GM23338 (cell line): ENCODE data around the gene EVX2. TPM values are rescaled to one million over a fixed set of nuclear protein-coding genes. Genes with fewer than 3 reads are reported as not detected.

Experiments used
- ATAC-seq: fragments of 200-7000 bp; cut with Tn5 transposase; 3 replicates; pipeline ENCODE4 v1.9.1; 2020
- DNase-seq: peaks from one replicate; pipeline ENCODE4 v3.0.0-alpha.2; 2015; ENCODE audit warnings: low spot score
- H2AFZ ChIP-seq: fragments of 200-600 bp; sonication (generic); 2 replicates; pipeline ENCODE4 v1.8.0; 2016; ENCODE audit warnings: antibody characterized with exemption, mild to moderate bottlenecking, moderate library complexity
- H3F3A ChIP-seq: fragments of 200-600 bp; sonication (generic); replicated peaks from 2 replicates; pipeline ENCODE4 v1.8.0; 2017; ENCODE audit warnings: antibody characterized with exemption, mixed run types, low read depth
- H3K27ac ChIP-seq: fragments of 200-600 bp; sonication (generic); 2 replicates; pipeline ENCODE4 v1.6.1; 2016; ENCODE audit warnings: low read depth
- H3K27me3 ChIP-seq: fragments of 200-600 bp; sonication (generic); 2 replicates; pipeline ENCODE4 v1.8.0; 2016; ENCODE audit warnings: mild to moderate bottlenecking, mixed run types, moderate library complexity; ENCODE audit not compliant: insufficient read depth
- H3K36me3 ChIP-seq: fragments of 200-600 bp; sonication (generic); 2 replicates; pipeline ENCODE4 v1.8.0; 2016; ENCODE audit warnings: mild to moderate bottlenecking; ENCODE audit not compliant: insufficient read depth
- H3K4me1 ChIP-seq: fragments of 200-600 bp; sonication (generic); 2 replicates; pipeline ENCODE4 v1.8.0; 2016; ENCODE audit warnings: mild to moderate bottlenecking, moderate library complexity; ENCODE audit not compliant: insufficient read depth
- H3K4me2 ChIP-seq: fragments of 200-600 bp; sonication (generic); 2 replicates; pipeline ENCODE4 v1.7.1; 2017; ENCODE audit warnings: mixed run types
- H3K4me3 ChIP-seq: fragments of 200-600 bp; sonication (generic); 2 replicates; pipeline ENCODE4 v1.6.1; 2016; ENCODE audit warnings: mixed run types
- H3K79me2 ChIP-seq: fragments of 200-600 bp; sonication (generic); replicated peaks from 2 replicates; pipeline ENCODE4 v1.8.0; 2017; ENCODE audit warnings: mild to moderate bottlenecking; ENCODE audit not compliant: insufficient read depth
- H3K9me2 ChIP-seq: fragments of 200-600 bp; sonication (generic); 2 replicates; pipeline ENCODE4 v1.8.0; 2017; ENCODE audit not compliant: insufficient read depth
- H4K20me1 ChIP-seq: fragments of 200-600 bp; sonication (generic); replicated peaks from 2 replicates; pipeline ENCODE4 v1.8.0; 2017; ENCODE audit warnings: mild to moderate bottlenecking; ENCODE audit not compliant: insufficient read depth
- H3K27ac Mint-ChIP-seq: 2 replicates; pipeline ENCODE4 v1.8.0; 2020; ENCODE audit warnings: inconsistent platforms, mild to moderate bottlenecking, moderate library complexity, mixed read lengths
- H3K27me3 Mint-ChIP-seq: 3 replicates; pipeline ENCODE4 v1.8.0; 2022; ENCODE audit warnings: low read depth, mild to moderate bottlenecking, moderate library complexity, mixed read lengths, inconsistent platforms; ENCODE audit not compliant: insufficient read depth, poor library complexity
- H3K36me3 Mint-ChIP-seq: 3 replicates; pipeline ENCODE4 v1.8.0; 2021; ENCODE audit warnings: low read depth, mild to moderate bottlenecking, inconsistent platforms, moderate library complexity, mixed read lengths
- H3K4me1 Mint-ChIP-seq: 3 replicates; pipeline ENCODE4 v1.8.0; 2020; ENCODE audit warnings: mild to moderate bottlenecking, inconsistent platforms, mixed read lengths
- H3K4me3 Mint-ChIP-seq: 3 replicates; pipeline ENCODE4 v1.8.0; 2021; ENCODE audit warnings: moderate library complexity, mild to moderate bottlenecking, inconsistent platforms, mixed read lengths
- H3K9me3 Mint-ChIP-seq: 3 replicates; pipeline ENCODE4 v1.8.0; 2020; ENCODE audit warnings: moderate library complexity, mild to moderate bottlenecking, inconsistent platforms, mixed read lengths
- EZH2 ChIP-seq: fragments of 200-600 bp; sonication (generic); IDR thresholded peaks from one replicate; pipeline ENCODE4 v1.8.0; 2017; ENCODE audit warnings: antibody characterized with exemption, mild to moderate bottlenecking, low read depth; ENCODE audit not compliant: unreplicated experiment
- EZH2phosphoT487 ChIP-seq: fragments of 200-600 bp; sonication (generic); IDR thresholded peaks from one replicate; pipeline ENCODE4 v1.8.1; 2018; ENCODE audit warnings: antibody characterized with exemption; ENCODE audit not compliant: unreplicated experiment
- STAT1 ChIP-seq: IDR thresholded peaks from one replicate; pipeline ENCODE4 v1.6.1; 2016; ENCODE audit warnings: antibody characterized with exemption; ENCODE audit not compliant: unreplicated experiment
- polyA plus RNA-seq: library from polyadenylated mRNA; unstranded; fragments of >200 nt; fragmentation: Nextera tagmentation; extraction: Ambion mirVana; gene quantifications from 2 replicates; pipeline ENCODE4 v1.2.1, GENCODE V29; 2016
- total RNA-seq: library from RNA; depleted of rRNA; stranded (reverse); fragments of >200 nt; shearing (Covaris generic); gene quantifications from 2 replicates; pipeline ENCODE4 v1.2.3, GENCODE V29; 2014
- TF ChIP-seq, protein P1 (sequence below): fragments of 250-450 bp; sonication (Bioruptor Pico); IDR thresholded peaks from 2 replicates; pipeline ENCODE4 v1.5.0; 2020; ENCODE audit warnings: mild to moderate bottlenecking, moderate library complexity

Gene EVX2
- total and polyA plus RNA-seq, 2 experiments from 2014 or later: 0.03 TPM; not detected in 1

DNA sequence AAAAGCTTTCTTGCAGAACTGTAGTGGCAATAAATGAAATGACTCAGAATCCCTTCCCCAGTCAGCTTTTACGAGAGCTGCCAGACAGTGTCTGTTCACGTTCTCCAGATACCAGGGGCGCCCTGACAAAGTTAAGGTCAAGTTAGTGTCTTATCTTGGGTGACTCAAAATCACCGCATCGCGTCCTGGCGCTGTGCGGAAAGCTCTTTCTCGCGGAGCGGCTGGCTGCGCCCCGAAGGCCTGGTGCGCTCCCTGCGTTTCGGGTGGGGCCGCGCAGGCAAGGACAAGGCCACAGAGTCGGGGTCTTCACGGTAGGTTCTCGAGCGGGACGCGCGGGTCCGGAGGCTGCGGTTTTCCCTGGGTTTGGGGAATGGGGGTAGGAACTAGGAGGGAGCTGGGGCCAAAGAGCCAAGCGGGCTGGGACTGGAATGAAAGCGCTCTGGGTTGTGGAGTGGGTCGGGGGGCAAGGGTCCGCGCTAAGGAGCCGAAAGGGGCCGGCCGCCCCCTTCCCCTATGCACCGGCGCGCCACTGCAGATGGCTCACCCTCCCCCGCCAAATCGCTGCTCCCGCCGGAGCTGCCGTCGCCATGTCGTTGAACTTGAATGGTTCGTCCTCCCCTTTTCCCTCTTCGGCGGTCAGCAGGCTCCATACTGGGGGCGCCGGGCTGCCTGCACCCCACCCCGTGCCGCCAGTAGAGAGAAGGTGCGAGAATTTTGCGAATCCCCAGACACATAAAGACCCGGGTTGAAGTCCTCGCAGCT lies 20.7 kb upstream of the EVX2 start:
- no peak overlapping the region for H3K27ac Mint-ChIP-seq
- peaks cover 5% of the 10 kb centered on the region; the same call in 2 of the 3 replicates for H3K9me3 Mint-ChIP-seq
- Histone ChIP-seq H4K20me1 (peaks cover 36% of the 10 kb centered on the region), H3K9me2 (no peaks in the 10 kb centered on the region), H3K79me2 (no peaks in the 10 kb centered on the region), H3K4me2 (peak overlapping the region; percentile 73), H3K36me3 (no peaks in the 10 kb centered on the region; the same call in 1 of the 2 replicates), H3K27me3 (peaks cover 99% of the 10 kb centered on the region), H3K4me1 (peaks cover 49% of the 10 kb centered on the region), H3K27ac (no peak overlapping the region), H2AFZ (no peak overlapping the region; the same call in 1 of the 2 replicates), H3K4me3 (peak overlapping the region; percentile 46), H3F3A (peaks cover 29% of the 10 kb centered on the region)
- H3K27me3 Mint-ChIP-seq: peaks cover 93% of the 10 kb centered on the region
- TF ChIP-seq EZH2phosphoT487 (peak; percentile 92), EZH2 (peak; percentile 92)
- TF ChIP-seq, protein P1, sequence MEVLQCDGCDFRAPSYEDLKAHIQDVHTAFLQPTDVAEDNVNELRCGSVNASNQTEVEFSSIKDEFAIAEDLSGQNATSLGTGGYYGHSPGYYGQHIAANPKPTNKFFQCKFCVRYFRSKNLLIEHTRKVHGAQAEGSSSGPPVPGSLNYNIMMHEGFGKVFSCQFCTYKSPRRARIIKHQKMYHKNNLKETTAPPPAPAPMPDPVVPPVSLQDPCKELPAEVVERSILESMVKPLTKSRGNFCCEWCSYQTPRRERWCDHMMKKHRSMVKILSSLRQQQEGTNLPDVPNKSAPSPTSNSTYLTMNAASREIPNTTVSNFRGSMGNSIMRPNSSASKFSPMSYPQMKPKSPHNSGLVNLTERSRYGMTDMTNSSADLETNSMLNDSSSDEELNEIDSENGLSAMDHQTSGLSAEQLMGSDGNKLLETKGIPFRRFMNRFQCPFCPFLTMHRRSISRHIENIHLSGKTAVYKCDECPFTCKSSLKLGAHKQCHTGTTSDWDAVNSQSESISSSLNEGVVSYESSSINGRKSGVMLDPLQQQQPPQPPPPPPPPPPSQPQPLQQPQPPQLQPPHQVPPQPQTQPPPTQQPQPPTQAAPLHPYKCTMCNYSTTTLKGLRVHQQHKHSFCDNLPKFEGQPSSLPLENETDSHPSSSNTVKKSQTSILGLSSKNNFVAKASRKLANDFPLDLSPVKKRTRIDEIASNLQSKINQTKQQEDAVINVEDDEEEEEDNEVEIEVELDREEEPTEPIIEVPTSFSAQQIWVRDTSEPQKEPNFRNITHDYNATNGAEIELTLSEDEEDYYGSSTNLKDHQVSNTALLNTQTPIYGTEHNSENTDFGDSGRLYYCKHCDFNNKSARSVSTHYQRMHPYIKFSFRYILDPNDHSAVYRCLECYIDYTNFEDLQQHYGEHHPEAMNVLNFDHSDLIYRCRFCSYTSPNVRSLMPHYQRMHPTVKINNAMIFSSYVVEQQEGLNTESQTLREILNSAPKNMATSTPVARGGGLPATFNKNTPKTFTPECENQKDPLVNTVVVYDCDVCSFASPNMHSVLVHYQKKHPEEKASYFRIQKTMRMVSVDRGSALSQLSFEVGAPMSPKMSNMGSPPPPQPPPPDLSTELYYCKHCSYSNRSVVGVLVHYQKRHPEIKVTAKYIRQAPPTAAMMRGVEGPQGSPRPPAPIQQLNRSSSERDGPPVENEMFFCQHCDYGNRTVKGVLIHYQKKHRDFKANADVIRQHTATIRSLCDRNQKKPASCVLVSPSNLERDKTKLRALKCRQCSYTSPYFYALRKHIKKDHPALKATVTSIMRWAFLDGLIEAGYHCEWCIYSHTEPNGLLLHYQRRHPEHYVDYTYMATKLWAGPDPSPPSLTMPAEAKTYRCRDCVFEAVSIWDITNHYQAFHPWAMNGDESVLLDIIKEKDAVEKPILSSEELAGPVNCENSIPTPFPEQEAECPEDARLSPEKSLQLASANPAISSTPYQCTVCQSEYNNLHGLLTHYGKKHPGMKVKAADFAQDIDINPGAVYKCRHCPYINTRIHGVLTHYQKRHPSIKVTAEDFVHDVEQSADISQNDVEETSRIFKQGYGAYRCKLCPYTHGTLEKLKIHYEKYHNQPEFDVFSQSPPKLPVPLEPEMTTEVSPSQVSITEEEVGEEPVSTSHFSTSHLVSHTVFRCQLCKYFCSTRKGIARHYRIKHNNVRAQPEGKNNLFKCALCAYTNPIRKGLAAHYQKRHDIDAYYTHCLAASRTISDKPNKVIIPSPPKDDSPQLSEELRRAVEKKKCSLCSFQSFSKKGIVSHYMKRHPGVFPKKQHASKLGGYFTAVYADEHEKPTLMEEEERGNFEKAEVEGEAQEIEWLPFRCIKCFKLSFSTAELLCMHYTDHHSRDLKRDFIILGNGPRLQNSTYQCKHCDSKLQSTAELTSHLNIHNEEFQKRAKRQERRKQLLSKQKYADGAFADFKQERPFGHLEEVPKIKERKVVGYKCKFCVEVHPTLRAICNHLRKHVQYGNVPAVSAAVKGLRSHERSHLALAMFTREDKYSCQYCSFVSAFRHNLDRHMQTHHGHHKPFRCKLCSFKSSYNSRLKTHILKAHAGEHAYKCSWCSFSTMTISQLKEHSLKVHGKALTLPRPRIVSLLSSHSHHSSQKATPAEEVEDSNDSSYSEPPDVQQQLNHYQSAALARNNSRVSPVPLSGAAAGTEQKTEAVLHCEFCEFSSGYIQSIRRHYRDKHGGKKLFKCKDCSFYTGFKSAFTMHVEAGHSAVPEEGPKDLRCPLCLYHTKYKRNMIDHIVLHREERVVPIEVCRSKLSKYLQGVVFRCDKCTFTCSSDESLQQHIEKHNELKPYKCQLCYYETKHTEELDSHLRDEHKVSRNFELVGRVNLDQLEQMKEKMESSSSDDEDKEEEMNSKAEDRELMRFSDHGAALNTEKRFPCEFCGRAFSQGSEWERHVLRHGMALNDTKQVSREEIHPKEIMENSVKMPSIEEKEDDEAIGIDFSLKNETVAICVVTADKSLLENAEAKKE (CRISPR knock-in tag): no peak
- H3K36me3 Mint-ChIP-seq: no peaks in the 10 kb centered on the region; the same call in 2 of the 3 replicates
- peaks cover 34% of the 10 kb centered on the region for H3K4me1 Mint-ChIP-seq
- peak overlapping the region; percentile 51 for H3K4me3 Mint-ChIP-seq
- ATAC-seq: peak; percentile 1; the same call in 1 of the 3 replicates
- peak; percentile 55 for DNase-seq

DNA sequence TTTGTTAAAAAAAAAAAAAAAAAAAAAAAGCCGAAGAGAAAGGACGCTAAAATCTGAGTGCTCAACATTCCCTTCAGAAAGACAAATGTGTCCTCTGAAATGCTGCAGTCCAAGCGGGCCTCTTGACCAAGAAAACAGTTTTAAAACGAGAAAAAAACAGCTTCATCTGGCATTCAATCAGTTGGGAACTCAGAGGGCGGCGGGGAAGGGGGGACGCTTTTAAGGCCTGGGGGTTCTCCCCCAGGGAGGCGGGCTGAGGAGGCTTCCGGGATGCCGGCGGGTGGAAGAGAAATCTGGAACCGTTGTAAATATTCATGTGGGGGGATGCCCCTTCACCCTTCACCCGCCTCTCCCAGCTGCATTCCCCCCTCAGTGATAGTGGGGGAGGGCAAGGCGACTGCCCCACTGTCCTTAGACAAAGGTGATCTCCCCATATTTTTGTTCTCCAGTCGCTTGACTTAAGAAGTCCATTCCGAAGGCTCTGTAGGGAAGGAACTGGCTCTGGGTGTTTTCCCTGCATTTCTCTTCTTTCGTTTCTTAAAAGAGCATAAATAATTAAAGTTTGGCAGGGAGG lies 20.1 kb upstream of the EVX2 start:
- peaks cover 35% of the 10 kb centered on the region for H4K20me1 ChIP-seq
- H3K9me2 ChIP-seq: no peaks in the 10 kb centered on the region
- Mint-ChIP-seq H3K27me3 (peaks cover 93% of the 10 kb centered on the region), H3K4me1 (peaks cover 33% of the 10 kb centered on the region), H3K9me3 (peaks cover 4% of the 10 kb centered on the region; the same call in 2 of the 3 replicates), H3K36me3 (no peaks in the 10 kb centered on the region; the same call in 2 of the 3 replicates), H3K4me3 (peak overlapping the region; percentile 51; the same call in 2 of the 3 replicates), H3K27ac (no peak overlapping the region)
- peak overlapping the region; percentile 73 for H3K4me2 ChIP-seq
- no peak overlapping the region for H3K27ac ChIP-seq
- TF ChIP-seq STAT1 (no peak), EZH2 (peak; percentile 88)
- peaks cover 27% of the 10 kb centered on the region for H3F3A ChIP-seq
- H3K27me3 ChIP-seq: peaks cover 99% of the 10 kb centered on the region
- H2AFZ ChIP-seq: no peak overlapping the region
- ATAC-seq: no peak
- DNase-seq: peak; percentile 45
- peaks cover 47% of the 10 kb centered on the region for H3K4me1 ChIP-seq
- peak overlapping the region; percentile 46 for H3K4me3 ChIP-seq
- no peaks in the 10 kb centered on the region; the same call in 1 of the 2 replicates for H3K36me3 ChIP-seq
- no peaks in the 10 kb centered on the region for H3K79me2 ChIP-seq
